GM18868 (cell line): ENCODE results near the gene DICER1.

ENCODE experiments used
- ATAC-seq: cut with Tn5 transposase; IDR thresholded peaks from one replicate; pipeline ENCODE4 v1.9.1; 2021; ENCODE audit warnings: mild to moderate bottlenecking, moderate library complexity; ENCODE audit not compliant: unreplicated experiment

Gene DICER1

DNA sequence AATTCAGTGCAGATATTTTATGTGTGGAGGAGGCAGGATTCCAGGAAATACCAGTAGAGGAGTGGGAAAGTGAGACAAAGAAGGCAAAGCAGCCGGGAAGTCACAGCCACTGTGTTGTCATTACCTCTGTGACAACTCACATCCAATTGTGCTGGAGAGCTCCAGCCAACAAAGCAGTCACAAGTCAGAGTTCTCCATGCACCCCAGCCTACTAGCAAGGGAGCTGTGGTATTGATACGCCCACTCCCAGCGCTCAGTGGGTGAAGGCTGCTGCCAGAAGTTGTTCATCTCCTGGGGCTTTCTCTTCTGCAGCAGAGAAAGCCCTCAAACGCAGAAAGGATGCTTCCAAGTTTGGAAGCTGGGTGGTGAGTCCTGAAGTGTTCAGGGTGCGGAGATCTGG, 93.9 kb downstream of the DICER1 start:
- no peak for ATAC-seq

DNA sequence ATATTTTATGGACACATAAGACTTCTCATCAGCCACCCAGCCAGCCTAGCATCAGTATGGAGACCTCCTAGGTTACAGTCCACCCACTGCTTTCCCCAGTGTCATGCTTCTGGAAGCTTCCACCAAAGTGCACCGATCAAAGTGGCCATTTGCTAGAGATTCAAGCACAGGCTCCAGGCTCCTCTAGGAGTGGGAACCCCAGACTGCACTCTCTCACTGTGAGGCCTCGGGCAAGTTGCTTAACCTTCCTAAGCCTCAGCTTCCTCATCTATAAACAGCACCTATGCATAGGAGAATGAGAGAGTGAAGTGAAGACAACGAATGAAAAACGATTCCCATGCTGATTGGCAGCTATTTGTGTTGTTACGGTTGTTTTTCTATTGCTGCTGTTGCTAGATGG, 94.4 kb downstream of the DICER1 start:
- ATAC-seq: no peak

DNA sequence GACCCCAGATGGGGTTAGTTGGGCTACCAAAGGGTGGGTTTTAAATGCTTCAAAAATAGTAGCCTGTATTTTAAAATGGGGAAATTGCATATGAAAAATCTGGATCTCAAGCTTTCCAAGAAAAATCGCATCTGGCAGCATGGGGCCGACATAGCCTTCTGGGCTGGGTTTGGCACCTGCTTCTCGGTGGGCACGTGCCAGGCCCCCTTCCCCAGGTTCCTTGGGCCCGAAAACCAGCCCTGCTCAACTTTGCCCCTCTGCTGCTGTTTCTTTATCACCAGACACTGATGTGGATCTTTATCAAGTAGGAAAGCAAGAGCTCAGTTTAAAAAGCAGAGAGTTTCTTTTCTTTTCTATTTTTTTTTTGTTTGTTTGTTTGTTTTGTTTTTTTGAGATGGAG, 95.1 kb downstream of the DICER1 start:
- ATAC-seq: no peak

DNA sequence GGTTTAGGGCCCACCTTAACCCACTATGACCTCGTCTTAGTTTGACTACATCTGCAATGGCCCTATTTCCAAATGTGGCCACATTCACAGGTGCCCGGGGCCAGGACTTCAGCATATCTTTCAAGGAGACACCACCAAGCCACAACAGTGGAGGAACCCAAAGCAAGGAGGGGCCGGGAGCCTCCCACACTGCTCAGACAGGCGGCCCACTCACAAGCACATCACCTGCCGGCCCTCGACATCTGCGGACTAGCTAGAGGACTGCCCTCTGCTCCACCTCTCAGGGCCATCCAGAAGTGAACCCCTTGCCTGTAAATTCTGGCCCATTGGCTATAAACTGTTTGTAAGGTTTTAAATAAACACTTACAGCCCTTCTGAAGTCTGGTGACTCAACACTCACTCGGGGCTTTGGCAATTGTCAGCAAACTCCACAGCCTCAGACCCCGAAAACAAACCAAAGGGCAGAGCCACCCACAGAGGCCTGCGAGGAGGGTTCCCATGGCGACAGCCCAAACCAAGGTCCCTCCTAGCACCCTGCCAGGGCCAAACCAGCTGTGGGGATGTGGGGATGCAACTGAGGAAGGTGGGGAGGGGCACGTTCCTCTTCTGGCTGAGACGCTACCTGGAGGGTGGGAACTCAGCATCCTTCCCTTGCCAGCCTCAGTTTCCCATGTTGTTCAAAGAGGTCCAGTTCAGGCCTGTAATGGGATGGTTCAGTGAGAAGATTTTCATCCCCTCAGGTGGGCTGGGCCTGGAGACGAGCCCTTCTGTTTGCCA, 95.8 kb downstream of the DICER1 start:
- no peak for ATAC-seq

DNA sequence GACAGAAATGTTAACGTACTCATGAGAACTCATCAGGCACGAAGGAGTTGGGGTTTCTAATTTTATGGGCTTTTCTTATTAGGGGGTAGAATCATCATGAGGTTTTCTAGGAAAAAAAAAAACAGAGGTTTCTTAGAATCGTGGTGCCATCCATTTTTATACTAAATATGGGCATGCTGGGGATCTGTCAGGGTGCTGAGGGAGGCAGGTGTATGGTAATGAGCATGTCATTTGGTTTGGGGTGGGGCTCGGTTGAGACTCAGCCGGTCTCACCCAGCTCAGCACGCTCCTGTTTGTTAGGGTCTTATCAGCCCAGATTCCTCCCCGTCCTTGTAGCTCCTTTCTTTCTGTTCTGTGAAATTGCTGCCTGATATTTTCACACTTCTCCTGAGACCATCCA, 98.2 kb downstream of the DICER1 start:
- ATAC-seq: no peak

DNA sequence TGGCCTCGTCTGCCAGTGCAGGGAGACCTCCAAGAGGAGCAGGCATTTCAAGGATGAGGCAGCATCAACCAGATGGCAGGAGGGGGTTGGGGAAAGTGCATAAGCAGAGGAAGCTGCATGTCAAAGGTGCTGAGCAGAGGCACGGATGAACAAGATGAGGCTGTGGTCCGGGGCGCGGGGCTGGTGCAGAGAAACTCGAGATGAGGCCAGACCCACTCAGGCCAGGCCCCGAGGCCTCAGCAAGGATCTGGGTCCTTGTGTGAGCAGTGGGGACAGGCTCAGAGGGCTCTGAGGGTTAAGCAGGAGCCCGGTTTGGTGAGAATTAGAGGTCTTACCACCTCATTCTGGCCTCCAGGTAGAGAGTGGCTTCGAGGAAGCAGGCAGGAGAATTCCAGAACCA, 98.8 kb downstream of the DICER1 start:
- ATAC-seq: no peak

DNA sequence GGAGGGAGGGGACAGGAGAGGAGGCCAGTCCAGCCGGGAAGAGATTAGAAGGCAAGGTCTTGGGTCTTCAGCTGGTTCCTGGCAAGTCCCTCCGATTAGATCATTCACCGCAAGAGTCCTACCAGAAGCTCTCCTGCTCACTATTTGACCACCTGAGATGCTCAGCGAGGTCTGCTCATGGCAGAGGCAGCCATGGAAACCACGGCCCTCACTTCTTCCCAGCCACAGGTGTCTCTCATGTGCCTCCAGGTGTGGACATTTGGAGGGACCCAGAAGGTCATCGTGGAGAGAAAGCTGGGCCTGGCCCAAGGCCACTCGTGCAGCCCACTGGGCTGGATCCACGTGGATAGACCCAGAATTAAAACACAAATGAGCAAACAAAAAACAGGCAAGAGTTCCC, 99.5 kb downstream of the DICER1 start:
- no peak for ATAC-seq

DNA sequence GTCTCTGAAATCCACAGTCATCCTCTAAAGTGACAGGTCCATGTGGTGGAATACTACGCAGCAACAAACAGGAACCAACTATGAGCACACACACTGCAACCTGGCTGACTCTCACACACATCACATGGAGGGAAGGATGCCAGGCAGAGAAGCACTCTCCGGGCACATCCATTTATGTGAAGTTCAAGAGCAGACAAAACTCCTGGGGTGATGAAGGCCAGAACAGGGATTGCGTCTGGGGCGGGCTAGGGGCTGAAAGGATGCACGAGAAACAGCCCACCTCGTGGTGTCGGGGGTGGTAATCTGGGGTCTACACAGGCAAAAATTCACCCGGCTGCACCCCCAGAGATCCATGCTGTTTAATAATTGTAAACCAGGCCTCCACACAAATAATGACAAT, 100.2 kb downstream of the DICER1 start:
- no peak for ATAC-seq

DNA sequence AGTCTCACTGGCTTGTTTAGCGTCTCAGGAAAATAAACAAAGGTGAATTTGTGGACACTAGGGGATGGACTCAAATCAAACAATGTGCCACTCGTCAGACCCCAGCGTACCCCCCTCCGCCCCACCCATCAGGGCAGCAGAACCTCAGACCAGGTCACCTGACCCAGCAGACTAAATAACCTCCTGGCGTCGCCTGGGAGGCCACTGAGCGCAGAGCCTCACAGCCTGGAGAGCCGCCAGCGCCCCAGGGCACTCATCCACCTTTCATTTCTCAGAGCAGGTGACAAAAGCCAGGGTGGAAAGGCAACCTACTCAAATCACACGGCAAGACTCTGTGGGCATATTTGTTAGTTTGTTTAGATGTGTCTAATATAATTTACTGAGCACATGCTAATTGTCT, 100.9 kb downstream of the DICER1 start:
- ATAC-seq: no peak

DNA sequence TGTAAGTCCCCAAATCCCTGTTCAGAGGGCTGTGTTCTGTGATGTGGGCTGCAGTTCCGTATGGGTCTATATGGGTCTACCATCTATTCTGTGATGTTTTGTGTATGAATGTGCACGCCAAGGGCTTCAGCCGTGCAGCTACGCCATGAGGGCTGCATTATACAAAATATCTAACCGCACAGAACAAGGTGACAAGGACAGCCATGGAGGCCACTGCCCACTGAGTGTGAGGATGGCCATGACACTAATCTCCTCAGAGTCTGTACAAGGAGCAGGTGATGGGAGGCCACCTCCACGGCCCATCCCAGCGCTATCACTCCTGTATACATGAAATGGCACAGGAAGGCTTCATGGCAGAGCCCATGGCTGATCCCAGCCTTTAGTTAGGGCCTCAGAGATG, 102.0 kb downstream of the DICER1 start:
- no peak for ATAC-seq

DNA sequence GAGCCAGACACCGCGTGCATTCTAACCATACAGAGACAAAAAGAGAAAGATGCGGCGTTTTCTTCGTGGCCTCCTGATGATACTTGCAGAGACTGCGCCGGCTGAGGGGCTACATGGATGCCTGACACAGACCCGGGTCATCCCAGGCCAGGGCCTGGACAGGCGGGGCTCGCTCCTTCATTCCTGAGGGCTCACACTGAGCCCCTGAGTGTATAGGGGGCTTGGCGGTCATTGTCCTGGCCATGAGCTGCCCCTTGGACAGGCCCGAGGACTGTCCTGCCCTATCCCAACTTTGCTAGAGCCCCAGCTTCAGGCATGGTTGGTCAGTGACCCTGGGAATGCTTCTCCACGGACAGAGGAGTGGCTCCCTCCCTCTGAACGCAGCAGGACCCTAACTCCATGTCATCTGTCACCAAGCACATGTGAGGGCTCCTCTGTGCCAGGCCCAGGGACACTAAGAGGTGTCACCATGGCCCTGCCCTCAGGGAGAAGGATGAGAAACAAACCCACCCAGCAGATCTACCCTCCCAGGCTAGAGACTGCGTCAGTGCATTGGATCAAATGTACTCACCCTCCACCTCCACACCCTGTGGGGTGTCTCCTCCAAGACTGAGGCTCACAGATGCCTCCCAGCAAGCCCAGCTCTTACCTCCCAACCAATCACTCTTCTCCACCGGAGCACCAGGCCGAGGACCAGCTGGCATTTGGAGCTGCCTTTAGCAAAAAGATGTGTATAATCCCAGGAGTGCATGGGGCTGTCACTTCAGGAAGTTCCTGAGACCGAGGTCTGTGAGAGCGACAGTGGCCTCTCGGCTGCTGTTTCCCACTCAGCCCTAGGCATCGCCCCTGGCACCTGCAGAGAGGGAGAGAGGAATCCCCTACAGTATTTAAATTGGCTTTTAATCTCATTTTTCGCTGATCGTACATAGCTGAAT, 102.7 kb downstream of the DICER1 start:
- no peak for ATAC-seq

DNA sequence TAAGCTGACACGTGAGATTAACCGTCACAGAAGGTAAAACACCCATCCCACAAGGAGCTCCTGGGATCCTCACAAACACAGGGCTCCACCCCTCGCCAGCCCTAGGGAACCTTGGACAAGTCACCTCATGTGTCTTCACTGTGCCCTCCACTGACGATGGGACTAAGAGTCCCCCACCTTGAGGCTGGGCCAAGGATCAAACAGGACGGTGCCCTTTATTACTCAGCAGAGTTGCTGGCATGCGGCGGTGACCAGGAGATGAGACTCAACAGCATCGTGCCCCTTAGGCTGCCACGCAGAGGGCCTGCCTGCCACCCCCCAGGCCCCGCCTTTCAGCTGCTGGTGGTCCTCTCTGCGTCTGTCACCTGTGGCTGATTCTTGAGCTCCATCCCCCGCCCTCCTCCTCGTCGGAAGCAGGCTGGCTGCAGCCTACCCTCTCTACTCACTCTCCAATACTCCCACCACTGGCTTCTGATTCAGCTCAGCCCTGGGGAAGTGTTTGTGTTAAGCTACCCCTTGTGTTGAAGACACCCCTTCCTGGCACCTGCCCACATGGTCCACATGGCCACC, 105.2 kb downstream of the DICER1 start:
- ATAC-seq: no peak

DNA sequence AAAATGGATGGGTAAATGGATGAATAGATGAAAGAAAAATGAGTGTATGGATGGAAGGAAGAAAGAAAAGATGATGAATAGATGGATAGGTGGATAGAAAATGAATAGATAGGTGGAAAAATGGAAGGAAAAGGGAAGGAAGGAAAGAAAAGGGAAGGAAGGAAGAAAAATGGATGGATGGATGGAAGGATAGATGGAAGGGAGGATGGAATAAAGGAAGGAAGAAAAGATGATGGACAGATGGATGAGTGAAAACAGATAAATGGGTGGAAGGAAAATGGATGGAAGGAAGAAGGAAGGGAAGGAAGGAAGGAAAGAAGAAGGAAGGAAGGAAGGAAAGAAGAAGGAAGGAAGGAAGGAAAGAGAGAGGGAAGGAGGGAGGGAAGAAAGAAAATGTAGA, 107.4 kb downstream of the DICER1 start:
- ATAC-seq: no peak

DNA sequence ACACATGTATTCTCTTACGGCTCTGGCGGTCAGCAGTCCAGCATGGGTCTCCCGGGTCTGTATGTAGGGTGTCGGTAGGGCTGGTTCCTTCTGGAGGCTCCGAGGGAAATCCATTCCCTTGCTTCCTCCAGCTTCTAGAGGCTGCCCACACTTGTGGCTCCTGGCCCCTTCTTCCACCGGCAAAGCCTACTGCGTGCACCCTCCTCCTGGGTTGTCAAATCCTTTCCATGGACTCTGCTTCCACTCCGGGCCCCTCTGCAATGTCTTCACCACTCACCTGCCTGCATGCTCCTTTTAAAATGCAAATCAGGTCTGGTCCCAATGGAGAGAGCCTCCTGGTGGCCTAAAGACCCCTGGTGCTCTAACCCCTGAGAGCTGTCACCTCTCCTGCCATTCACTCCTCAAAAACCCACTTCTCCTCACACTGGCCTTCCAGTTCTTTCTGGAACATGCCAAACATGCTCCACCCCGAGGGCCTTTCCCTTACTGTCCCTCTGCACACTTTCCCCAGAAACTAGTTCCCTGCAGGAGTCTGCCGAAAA, 108.5 kb downstream of the DICER1 start:
- ATAC-seq: no peak

DNA sequence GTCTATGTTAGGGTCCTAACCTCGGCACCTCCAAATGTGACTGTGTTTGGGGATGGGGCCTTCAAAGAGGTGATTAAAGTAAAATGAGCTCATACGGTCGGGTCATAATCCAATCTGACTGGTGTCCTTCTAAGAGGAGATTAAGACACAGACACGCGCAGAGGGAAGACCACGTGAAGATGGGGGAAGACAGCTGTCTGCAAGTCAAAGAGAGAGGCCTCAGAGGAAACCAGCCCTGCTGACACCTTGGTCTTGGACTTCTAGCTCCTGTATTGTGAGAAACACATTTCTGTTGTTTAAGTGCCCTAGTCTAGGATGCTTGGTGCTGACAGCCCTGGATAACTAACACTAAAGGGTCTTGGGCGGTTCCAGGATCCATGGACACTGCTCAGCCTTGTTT, 109.6 kb downstream of the DICER1 start:
- ATAC-seq: no peak

DNA sequence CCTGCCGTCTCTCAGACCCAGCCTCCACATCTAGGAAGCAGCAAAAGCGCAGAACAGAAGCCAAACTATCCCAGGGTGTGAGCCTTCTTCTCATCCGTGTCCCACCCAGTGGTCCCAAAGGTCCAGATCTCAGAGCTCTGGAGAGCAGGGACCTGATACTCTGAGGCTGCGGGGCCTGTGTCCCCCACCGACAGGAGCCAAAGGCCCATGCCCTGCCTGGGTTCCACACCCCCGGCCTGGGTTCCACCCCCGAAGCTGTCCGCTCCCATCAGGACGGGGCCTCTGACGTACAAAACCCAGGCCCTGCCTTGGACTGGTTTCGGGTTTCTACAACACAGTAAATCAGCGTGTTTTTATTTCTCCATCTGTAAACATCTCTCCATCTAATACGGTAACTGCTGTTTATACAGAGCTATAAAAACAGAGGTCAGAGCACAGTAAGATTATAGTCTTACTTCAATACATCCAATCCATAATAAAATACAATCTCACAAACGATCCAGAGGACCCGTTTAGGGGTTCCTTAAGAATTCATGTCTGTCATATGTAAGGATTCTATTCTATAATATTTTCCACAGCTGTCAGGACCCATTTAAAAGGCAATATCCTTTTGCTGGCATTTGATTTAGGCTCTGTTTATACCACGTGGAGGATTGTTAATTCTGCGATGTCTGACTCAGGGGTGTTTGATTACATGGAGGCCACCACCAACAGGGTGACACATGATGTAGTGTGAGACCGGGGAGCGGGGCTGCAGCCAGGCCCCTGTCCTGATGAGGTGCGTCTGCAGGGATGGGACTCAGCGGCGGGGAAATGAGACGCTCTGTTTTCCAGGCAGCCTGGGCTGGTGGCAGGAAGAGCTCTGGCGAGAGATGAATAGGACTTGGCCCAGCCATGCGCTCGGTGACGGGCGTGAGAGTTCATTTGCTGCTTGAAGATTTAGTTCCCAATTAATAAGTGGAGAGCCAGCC, 110.3 kb downstream of the DICER1 start:
- ATAC-seq: no peak

DNA sequence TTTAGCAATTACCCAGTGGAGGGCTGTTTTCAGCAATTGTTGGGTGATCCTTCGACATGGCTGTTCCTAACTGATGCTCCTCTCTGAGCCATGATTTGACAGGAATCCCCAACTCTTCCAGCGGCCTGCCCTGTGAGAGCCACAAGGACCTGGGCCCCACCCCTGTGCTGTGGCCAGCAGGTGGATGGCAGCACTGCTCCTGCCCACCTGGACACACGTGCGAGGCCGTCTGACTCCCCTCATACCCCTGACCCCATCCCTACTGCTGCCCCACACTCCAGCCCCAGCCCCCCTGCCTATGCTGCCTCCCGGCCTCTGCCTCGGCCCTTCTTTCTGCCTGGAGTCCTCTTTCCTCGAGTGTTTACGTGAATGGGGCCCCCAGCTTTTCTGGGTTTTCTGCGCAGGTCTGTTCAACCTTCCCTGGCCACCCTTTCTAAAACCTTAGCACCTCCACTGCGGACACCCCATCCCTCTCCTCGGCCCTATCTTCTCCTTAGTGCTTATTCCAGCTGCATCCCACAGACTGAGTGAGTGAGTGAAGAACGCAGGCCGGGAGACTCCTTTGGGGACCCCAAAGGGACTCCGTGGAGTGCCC, 111.4 kb downstream of the DICER1 start:
- ATAC-seq: no peak

DNA sequence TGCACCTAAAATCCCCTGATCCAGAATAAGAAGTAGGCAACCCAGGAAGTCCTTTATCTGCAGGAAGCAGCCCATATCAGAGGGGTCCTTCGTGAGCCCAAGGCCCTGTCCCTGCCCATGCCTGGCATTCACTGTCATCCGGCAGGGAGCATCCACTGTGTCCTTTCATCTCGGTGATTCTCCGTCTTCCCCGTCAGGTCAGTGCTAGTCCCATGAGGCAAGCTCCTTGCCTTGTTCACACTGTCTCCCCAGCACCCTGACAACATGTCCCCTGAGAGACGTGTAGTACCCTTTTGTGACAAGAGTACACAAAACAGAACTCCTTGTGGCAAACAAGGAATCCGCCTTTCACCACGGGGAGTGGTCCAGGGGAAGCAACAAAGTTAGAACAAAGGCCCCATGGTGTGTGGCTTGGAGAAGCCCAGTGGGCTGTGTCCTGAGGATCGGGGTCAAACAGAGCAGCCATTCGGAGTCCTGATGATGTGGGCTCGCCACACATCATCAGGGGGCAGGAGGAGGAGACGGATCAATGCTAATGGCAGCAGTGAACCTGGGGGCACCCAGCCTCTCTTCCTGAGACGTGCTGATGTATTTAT, 112.1 kb downstream of the DICER1 start:
- ATAC-seq: no peak

DNA sequence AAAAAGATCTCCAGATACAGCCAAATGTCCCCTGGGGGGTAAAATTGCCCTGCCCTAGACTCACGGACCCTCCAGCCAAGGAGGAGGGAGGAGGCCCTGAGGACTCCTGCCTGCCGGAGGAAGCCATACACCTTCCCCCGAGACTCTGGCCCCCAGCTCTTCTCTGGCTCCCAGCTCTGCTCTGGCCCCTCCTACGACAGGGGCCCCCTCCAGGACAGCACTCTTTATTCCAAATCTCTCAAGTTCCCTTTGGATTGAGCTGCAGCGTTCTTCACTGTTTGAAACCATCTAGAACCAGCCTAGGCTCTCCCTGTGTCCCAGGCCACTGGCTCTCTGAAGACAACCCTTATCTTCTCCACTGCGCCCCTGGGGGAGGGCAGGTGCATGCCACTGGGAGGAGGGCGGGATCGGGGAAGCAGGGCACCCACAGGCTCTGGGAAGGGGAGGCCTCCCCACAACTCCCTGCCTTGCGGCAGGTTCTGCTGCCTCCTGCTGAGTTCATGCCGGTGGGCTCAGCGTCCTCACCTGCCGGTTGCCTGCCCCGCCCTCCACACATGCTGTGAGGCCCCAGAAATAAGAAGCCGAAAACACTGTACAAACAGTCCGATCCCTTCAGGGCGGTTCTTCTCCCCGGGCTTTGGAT, 112.7 kb downstream of the DICER1 start:
- no peak for ATAC-seq
